OCI-LY7 (cell line): ENCODE measurements around the gene FRG1.

Source experiments
- CTCF ChIP-seq: fragments of 200-600 bp; sonication (generic); conservative IDR thresholded peaks from 2 replicates; pipeline ENCODE4 v1.5.1; 2014; ENCODE audit warnings: mild to moderate bottlenecking, antibody characterized with exemption, low read length, moderate library complexity, mixed read lengths
- EZH2phosphoT487 ChIP-seq: fragments of 200-600 bp; sonication (generic); IDR thresholded peaks from 2 replicates; pipeline ENCODE4 v1.6.1; 2018; ENCODE audit warnings: low read depth, borderline replicate concordance, mild to moderate bottlenecking, mixed run types, antibody characterized with exemption, low read length, moderate library complexity, mixed read lengths

GRCh38 chr4:189973646-189974045 is 33.0 kb downstream of the FRG1 start:
- TF ChIP-seq CTCF (no peak), EZH2phosphoT487 (no peak)
